ENCODE results near the gene MTARC2.

Gene MTARC2

DNA sequence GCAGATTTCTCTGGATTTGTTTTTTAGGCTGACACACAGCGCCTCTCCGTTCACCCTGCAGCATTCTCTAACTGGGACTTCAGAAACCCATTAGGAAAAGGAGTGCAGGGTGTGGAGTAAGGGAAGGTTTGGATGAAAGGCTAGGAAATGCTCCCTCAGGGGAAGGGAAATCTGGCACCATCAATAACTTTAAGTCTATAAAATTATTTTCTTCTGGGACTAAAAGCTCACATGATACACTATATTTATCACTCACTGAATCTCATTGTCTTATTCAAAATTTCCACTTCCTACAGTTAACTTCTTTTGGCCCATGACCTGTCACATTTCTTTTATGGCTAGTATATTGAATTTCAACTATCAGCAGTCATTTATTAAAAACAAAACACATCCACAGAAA is 85.3 kb downstream of the MTARC2 start:
- DNase-seq = no peak

Data from stimulated activated naive CD4-positive, alpha-beta T cell treated with Interleukin-2 at 50 U/mL for 16 hours (primary cell).